ENCODE data around the gene VIPR2.

The VIPR2 gene

GRCh38 chr7:159064816-159065510 is 79.7 kb downstream of the VIPR2 start:
- no peak for DNase-seq (ENCODE audit: low read depth)

GRCh38 chr7:159064121-159064815 is 80.4 kb downstream of the VIPR2 start:
- DNase-seq (ENCODE audit: low read depth): no peak

- no peak for DNase-seq (ENCODE audit: low read depth)
These were observed 81.4 kb downstream of the VIPR2 start for GRCh38 chr7:159063046-159063840.

- no peak for DNase-seq (ENCODE audit: low read depth)
These were observed 82.1 kb downstream of the VIPR2 start for GRCh38 chr7:159062569-159062968.

- DNase-seq (ENCODE audit: low read depth): no peak
These were observed 82.9 kb downstream of the VIPR2 start for GRCh38 chr7:159061674-159062212.

GRCh38 chr7:159061209-159061608 is 83.5 kb downstream of the VIPR2 start:
- no peak for DNase-seq (ENCODE audit: low read depth)

GRCh38 chr7:159060440-159060839 is 84.2 kb downstream of the VIPR2 start:
- no peak for DNase-seq (ENCODE audit: low read depth)

- DNase-seq (ENCODE audit: low read depth): no peak
These were observed 85.0 kb downstream of the VIPR2 start for GRCh38 chr7:159059629-159060028.

GRCh38 chr7:159057647-159058046 is 87.0 kb downstream of the VIPR2 start:
- no peak for DNase-seq (ENCODE audit: low read depth)

GRCh38 chr7:159056737-159057136 is 87.9 kb downstream of the VIPR2 start:
- DNase-seq (ENCODE audit: low read depth): no peak

GRCh38 chr7:159051916-159052315 is 92.8 kb downstream of the VIPR2 start:
- DNase-seq (ENCODE audit: low read depth): no peak

GRCh38 chr7:159050704-159051103 is 94.0 kb downstream of the VIPR2 start:
- DNase-seq (ENCODE audit: low read depth): no peak

GRCh38 chr7:159049266-159050025 is 95.2 kb downstream of the VIPR2 start:
- no peak for DNase-seq (ENCODE audit: low read depth)

- no peak for DNase-seq (ENCODE audit: low read depth)
These were observed 96.0 kb downstream of the VIPR2 start for GRCh38 chr7:159048656-159049055.

GRCh38 chr7:159047536-159047935 is 97.1 kb downstream of the VIPR2 start:
- no peak for DNase-seq (ENCODE audit: low read depth)

- no peak for DNase-seq (ENCODE audit: low read depth)
These were observed 98.4 kb downstream of the VIPR2 start for GRCh38 chr7:159046300-159046699.

- no peak for DNase-seq (ENCODE audit: low read depth)
These were observed 98.8 kb downstream of the VIPR2 start for GRCh38 chr7:159045839-159046238.

- DNase-seq (ENCODE audit: low read depth): no peak
These were observed 102.0 kb downstream of the VIPR2 start for GRCh38 chr7:159042581-159043101.

- no peak for DNase-seq (ENCODE audit: low read depth)
These were observed 102.6 kb downstream of the VIPR2 start for GRCh38 chr7:159042103-159042502.

- no peak for DNase-seq (ENCODE audit: low read depth)
These were observed 103.6 kb downstream of the VIPR2 start for GRCh38 chr7:159040912-159041711.

GRCh38 chr7:159040146-159040545 is 104.5 kb downstream of the VIPR2 start:
- no peak for DNase-seq (ENCODE audit: low read depth)
